H1 (cell line): ENCODE results near the gene PAIP2. TPM values are rescaled to one million over a fixed set of nuclear protein-coding genes. Genes with fewer than 3 reads are reported as not detected.
A peak's percentile ranks its signal among the peaks of the same experiment; 100 is the strongest.

ENCODE experiments used
- CTCF ChIA-PET: fragments of 300-600 bp; sonication (Branson Sonifier 250); formaldehyde crosslinking; loops from one replicate; lab custom pipeline; 2021; ENCODE audit not compliant: partially characterized antibody; lab: Charles Lee
- POLR2A ChIA-PET: fragments of 300-600 bp; sonication (Branson Sonifier 250); formaldehyde crosslinking; loops from one replicate; lab custom pipeline; 2021; ENCODE audit warnings: inconsistent platforms; ENCODE audit not compliant: partially characterized antibody; lab: Charles Lee
- DNase-seq, 2 experiments: peaks; one replicate each; pipeline versions ENCODE4 v3.0.0 to v3.0.0-alpha.2; 2010 to 2022; ENCODE audit warnings: low spot score in 2 of 2, low read depth in 1 of 2, mixed read lengths in 1 of 2
- FAIRE-seq: peaks from 2 replicates; lab custom pipeline; 2011; peaks lifted over from hg19 to GRCh38; lab: Jason Lieb, UNC
- H2AFZ ChIP-seq: 2 replicates; pipeline ENCODE4 v1.8.1; 2012; ENCODE audit warnings: low read length, inconsistent platforms
- H2AK5ac ChIP-seq: 2 replicates; pipeline ENCODE4 v1.6.1; 2013; ENCODE audit warnings: low read depth, low read length
- H2BK120ac ChIP-seq: replicated peaks from 2 replicates; pipeline ENCODE3; 2013; ENCODE audit warnings: low read depth, low read length, inconsistent platforms
- H2BK12ac ChIP-seq: 2 replicates; pipeline ENCODE4 v1.6.1; 2013; ENCODE audit warnings: low read depth, low read length
- H2BK15ac ChIP-seq: 2 replicates; pipeline ENCODE4 v1.6.1; 2013; ENCODE audit warnings: low read length
- H2BK20ac ChIP-seq: 2 replicates; pipeline ENCODE4 v1.6.1; 2013; ENCODE audit warnings: low read length
- H2BK5ac ChIP-seq: 2 replicates; pipeline ENCODE4 v1.6.1; 2013; ENCODE audit warnings: low read depth, low read length
- H3K14ac ChIP-seq: 2 replicates; pipeline ENCODE4 v1.6.1; 2013; ENCODE audit warnings: inconsistent platforms; ENCODE audit not compliant: insufficient read length
- H3K18ac ChIP-seq: 2 replicates; pipeline ENCODE4 v1.6.1; 2013; ENCODE audit warnings: low read length; ENCODE audit errors: extremely low read depth
- H3K23ac ChIP-seq: 2 replicates; pipeline ENCODE4 v1.6.1; 2013; ENCODE audit warnings: inconsistent platforms; ENCODE audit not compliant: insufficient read length
- H3K23me2 ChIP-seq: 2 replicates; pipeline ENCODE4 v1.6.1; 2013; ENCODE audit warnings: low read depth, low read length
- H3K27ac ChIP-seq: 2 replicates; pipeline ENCODE4 v1.6.1; 2011; ENCODE audit warnings: low read depth, low read length, inconsistent platforms
- H3K27me3 ChIP-seq, 4 experiments: replicated peaks in 1 of 4; 1 replicate in 1 of 4; 2 replicates in 3 of 4; pipeline versions ENCODE4 v1.6.1 to v1.8.1; 2011 to 2013; ENCODE audit warnings: low read length in 3 of 4, mild to moderate bottlenecking in 3 of 4, inconsistent platforms in 2 of 4, mixed read lengths in 2 of 4, moderate library complexity in 1 of 4; ENCODE audit not compliant: control insufficient read depth in 3 of 4, insufficient read depth in 3 of 4; ENCODE audit errors: extremely low read depth in 1 of 4
- H3K36me3 ChIP-seq, 4 experiments: 2 replicates each; pipeline versions ENCODE4 v1.6.1 to v1.8.1; 2011 to 2013; ENCODE audit warnings: mild to moderate bottlenecking in 4 of 4, low read length in 3 of 4, moderate library complexity in 2 of 4, control low read depth in 1 of 4, inconsistent platforms in 1 of 4; ENCODE audit not compliant: insufficient read depth in 4 of 4, control insufficient read depth in 2 of 4
- H3K4ac ChIP-seq: replicated peaks from 2 replicates; pipeline ENCODE3; 2013; ENCODE audit warnings: low read length, low read depth, mixed read lengths, inconsistent platforms; ENCODE audit not compliant: insufficient read length
- H3K4me1 ChIP-seq, 4 experiments: replicated peaks in 1 of 4; 1 replicate in 1 of 4; 2 replicates in 3 of 4; pipeline versions ENCODE4 v1.6.1 to v1.8.1; 2011 to 2013; ENCODE audit warnings: low read length in 3 of 4, inconsistent platforms in 2 of 4, mixed read lengths in 1 of 4; ENCODE audit not compliant: insufficient read depth in 4 of 4, control insufficient read depth in 3 of 4
- H3K4me2 ChIP-seq, 2 experiments: 2 replicates each; pipeline versions ENCODE4 v1.6.1 to v1.8.1; 2011 to 2013; ENCODE audit warnings: low read depth in 2 of 2, low read length in 2 of 2, control low read depth in 1 of 2, inconsistent platforms in 1 of 2, mild to moderate bottlenecking in 1 of 2; ENCODE audit not compliant: insufficient read depth in 1 of 2
- H3K4me3 ChIP-seq, 4 experiments: fragments of 200-600, 300-600 bp in 1 of 4; sonication (generic), shearing (Covaris generic), sonication (Bioruptor Twin) in 1 of 4; 2 replicates each; pipeline versions ENCODE4 v1.5.1 to v1.8.1; 2011 to 2016; ENCODE audit warnings: low read length in 4 of 4, low read depth in 3 of 4, control low read depth in 2 of 4, inconsistent platforms in 2 of 4, mild to moderate bottlenecking in 2 of 4, mixed read lengths in 1 of 4, moderate library complexity in 1 of 4; ENCODE audit not compliant: insufficient read depth in 2 of 4; ENCODE audit errors: extremely low read depth in 1 of 4
- H3K56ac ChIP-seq: replicated peaks from 2 replicates; pipeline ENCODE3; 2013; ENCODE audit warnings: low read depth, mild to moderate bottlenecking, mixed read lengths, low read length, inconsistent platforms; ENCODE audit not compliant: insufficient read length
- H3K79me1 ChIP-seq: 2 replicates; pipeline ENCODE4 v1.6.1; 2013; ENCODE audit warnings: low read depth, low read length, control low read depth
- H3K79me2 ChIP-seq, 2 experiments: 2 replicates each; pipeline versions ENCODE4 v1.6.1 to v1.8.1; 2012 to 2013; ENCODE audit warnings: low read length in 2 of 2, mild to moderate bottlenecking in 2 of 2, inconsistent platforms in 1 of 2; ENCODE audit not compliant: insufficient read depth in 2 of 2, control insufficient read depth in 1 of 2
- H3K9ac ChIP-seq, 4 experiments: replicated peaks in 1 of 4; 1 replicate in 1 of 4; 2 replicates in 3 of 4; pipeline versions ENCODE4 v1.6.1 to v1.8.1; 2011 to 2013; ENCODE audit warnings: low read depth in 3 of 4, low read length in 3 of 4, control low read depth in 2 of 4, mild to moderate bottlenecking in 2 of 4, moderate library complexity in 2 of 4, inconsistent platforms in 1 of 4; ENCODE audit errors: extremely low read depth in 1 of 4
- H3K9me3 ChIP-seq, 2 experiments: 2 replicates each; pipeline versions ENCODE4 v1.6.1 to v1.8.1; 2012 to 2013; ENCODE audit warnings: mild to moderate bottlenecking in 2 of 2, moderate library complexity in 2 of 2, control low read depth in 1 of 2, inconsistent platforms in 1 of 2, low read depth in 1 of 2, low read length in 1 of 2, mixed read lengths in 1 of 2; ENCODE audit not compliant: insufficient read depth in 2 of 2
- H4K20me1 ChIP-seq, 2 experiments: replicated peaks in 1 of 2; 2 replicates each; pipeline versions ENCODE3 to v1.8.1; 2011 to 2013; ENCODE audit warnings: inconsistent platforms in 2 of 2, low read length in 2 of 2, mild to moderate bottlenecking in 1 of 2; ENCODE audit not compliant: insufficient read depth in 2 of 2, control insufficient read depth in 1 of 2
- H4K5ac ChIP-seq: 2 replicates; pipeline ENCODE4 v1.6.1; 2013; ENCODE audit warnings: low read length, low read depth, mixed read lengths, inconsistent platforms; ENCODE audit not compliant: insufficient read length
- H4K8ac ChIP-seq: 2 replicates; pipeline ENCODE4 v1.8.0; 2013; ENCODE audit warnings: mild to moderate bottlenecking, moderate library complexity, low read length, inconsistent platforms; ENCODE audit not compliant: insufficient read depth; ENCODE audit errors: extremely low read depth
- H4K91ac ChIP-seq: replicated peaks from 2 replicates; pipeline ENCODE3; 2013; ENCODE audit warnings: low read length, mixed read lengths, inconsistent platforms; ENCODE audit not compliant: insufficient read length
- POLR2AphosphoS5 ChIP-seq: IDR thresholded peaks from 2 replicates; pipeline ENCODE4 v1.6.1; 2011; ENCODE audit warnings: low read depth, low read length
- TEAD4 ChIP-seq: IDR thresholded peaks from 2 replicates; pipeline ENCODE4 v1.6.1; 2012; ENCODE audit warnings: low read depth, low read length, inconsistent platforms, mixed read lengths
- WGBS, 2 experiments: shearing (Covaris generic) in 1 of 2; methylation state at CpG; one replicate each; pipeline versions ENCODE4 v1.1.6 to v1.1.7; 2013 to 2015; ENCODE audit warnings: low lambda C conversion rate in 2 of 2, mixed read lengths in 2 of 2, inconsistent platforms in 1 of 2, low coverage in 1 of 2, missing lambda C conversion rate in 1 of 2; ENCODE audit not compliant: insufficient replicate concordance in 2 of 2, insufficient coverage in 1 of 2, insufficient read length in 1 of 2; ENCODE audit errors: extremely low coverage in 1 of 2, missing lambda C conversion rate in 1 of 2; 5-methylcytosine and 5-hydroxymethylcytosine counted together
- polyA plus RNA-seq, 7 experiments: library from polyadenylated mRNA; depleted of rRNA in 3 of 7; stranded (reverse) in 5 of 7; unstranded in 2 of 7; fragments of >200 nt in 5 of 7; fragments of 200-250 nt in 2 of 7; gene quantifications; 1 replicate in 5 of 7; 2 replicates in 1 of 7; 4 replicates in 1 of 7; pipeline versions ENCODE4 v1.2.1 to v1.2.3, GENCODE V29; 2011 to 2013; ENCODE audit warnings: missing spikeins in 2 of 7, mixed read lengths in 2 of 7
- total RNA-seq: library from RNA; stranded (reverse); fragmentation: NEBNext Ultra II Directional; extraction: Animal tissue kit (Norgen Biotek cat#: 25700); gene quantifications from 2 replicates; pipeline ENCODE4 v1.2.1, GENCODE V29; 2021
- TF ChIP-seq, protein P1 (sequence below), 3 experiments: IDR thresholded peaks; 1 replicate in 2 of 3; 2 replicates in 1 of 3; pipeline versions ENCODE4 v1.5.1 to v1.6.1; 2011; ENCODE audit warnings: low read length in 3 of 3, mild to moderate bottlenecking in 3 of 3, inconsistent platforms in 2 of 3, low read depth in 1 of 3, moderate library complexity in 1 of 3; ENCODE audit not compliant: insufficient read depth in 1 of 3; ENCODE audit errors: control extremely low read depth in 1 of 3
- TF ChIP-seq, protein P2 (sequence below): IDR thresholded peaks from 2 replicates; pipeline ENCODE4 v1.6.1; 2012; ENCODE audit warnings: low read length, inconsistent platforms

Gene PAIP2
- total and polyA plus RNA-seq, 2 of the 8 experiments (the other 6 are each of a cell fraction or from before 2014, with no cell fraction given) = 87.6 to 162 TPM

DNA sequence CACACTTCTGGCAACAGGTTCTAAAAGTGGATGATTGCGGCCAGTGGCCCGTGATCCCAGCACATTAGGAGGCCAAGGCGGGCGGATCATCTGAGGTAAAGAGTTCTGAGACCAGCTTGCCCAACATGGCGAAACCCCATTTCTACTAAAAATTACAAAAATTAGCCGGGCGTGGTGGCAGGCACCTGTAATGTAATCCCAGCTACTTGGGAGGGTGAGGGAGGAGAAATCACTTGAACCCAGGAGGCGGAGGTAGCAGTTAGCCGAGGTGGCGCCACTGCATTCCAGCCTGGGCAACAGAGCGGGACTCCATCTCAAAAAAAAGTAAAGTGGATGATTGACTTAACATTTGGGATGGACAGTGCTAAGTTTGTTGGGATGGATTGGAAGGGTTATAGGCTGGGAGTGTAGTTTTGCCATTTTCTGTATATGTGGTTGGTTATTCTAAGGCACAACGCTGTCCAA lies 44.8 kb upstream of the PAIP2 start:
- peaks cover 2% of the 10 kb centered on the region; the same call in 1 of the 2 replicates for H3K23me2 ChIP-seq
- H3K23ac ChIP-seq = no peak overlapping the region
- peaks cover 0 to 8% (median 0%) of the 10 kb centered on the region in 4 experiments; a peak in 2 of 8 replicates for H3K36me3 ChIP-seq
- TF ChIP-seq TEAD4 (peak; percentile 59; the same call in 1 of the 2 replicates), POLR2AphosphoS5 (peak; percentile 60; the same call in 1 of the 2 replicates)
- TF ChIP-seq, protein P1, sequence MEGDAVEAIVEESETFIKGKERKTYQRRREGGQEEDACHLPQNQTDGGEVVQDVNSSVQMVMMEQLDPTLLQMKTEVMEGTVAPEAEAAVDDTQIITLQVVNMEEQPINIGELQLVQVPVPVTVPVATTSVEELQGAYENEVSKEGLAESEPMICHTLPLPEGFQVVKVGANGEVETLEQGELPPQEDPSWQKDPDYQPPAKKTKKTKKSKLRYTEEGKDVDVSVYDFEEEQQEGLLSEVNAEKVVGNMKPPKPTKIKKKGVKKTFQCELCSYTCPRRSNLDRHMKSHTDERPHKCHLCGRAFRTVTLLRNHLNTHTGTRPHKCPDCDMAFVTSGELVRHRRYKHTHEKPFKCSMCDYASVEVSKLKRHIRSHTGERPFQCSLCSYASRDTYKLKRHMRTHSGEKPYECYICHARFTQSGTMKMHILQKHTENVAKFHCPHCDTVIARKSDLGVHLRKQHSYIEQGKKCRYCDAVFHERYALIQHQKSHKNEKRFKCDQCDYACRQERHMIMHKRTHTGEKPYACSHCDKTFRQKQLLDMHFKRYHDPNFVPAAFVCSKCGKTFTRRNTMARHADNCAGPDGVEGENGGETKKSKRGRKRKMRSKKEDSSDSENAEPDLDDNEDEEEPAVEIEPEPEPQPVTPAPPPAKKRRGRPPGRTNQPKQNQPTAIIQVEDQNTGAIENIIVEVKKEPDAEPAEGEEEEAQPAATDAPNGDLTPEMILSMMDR (IDR thresholded peaks at IDR 0.05; ENCODE audit: control extremely low read depth in 1 of 3, insufficient read depth in 1 of 3, low read depth in 1 of 3, low read length in 3 of 3) = peak in 1 of 3 experiments; percentile 4; a peak in 1 of 4 replicates
- TF ChIP-seq, protein P2, sequence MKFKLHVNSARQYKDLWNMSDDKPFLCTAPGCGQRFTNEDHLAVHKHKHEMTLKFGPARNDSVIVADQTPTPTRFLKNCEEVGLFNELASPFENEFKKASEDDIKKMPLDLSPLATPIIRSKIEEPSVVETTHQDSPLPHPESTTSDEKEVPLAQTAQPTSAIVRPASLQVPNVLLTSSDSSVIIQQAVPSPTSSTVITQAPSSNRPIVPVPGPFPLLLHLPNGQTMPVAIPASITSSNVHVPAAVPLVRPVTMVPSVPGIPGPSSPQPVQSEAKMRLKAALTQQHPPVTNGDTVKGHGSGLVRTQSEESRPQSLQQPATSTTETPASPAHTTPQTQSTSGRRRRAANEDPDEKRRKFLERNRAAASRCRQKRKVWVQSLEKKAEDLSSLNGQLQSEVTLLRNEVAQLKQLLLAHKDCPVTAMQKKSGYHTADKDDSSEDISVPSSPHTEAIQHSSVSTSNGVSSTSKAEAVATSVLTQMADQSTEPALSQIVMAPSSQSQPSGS = no peak
- H3K79me2 ChIP-seq = peaks cover 78 to 83% of the 10 kb centered on the region in 2 experiments
- H3K9ac ChIP-seq = peak overlapping the region in 1 of 4 experiments; percentile 14; a peak in 2 of 7 replicates
- peak overlapping the region in 3 of 4 experiments; percentile 9 to 99 (median 12); a peak in 5 of 8 replicates for H3K4me3 ChIP-seq
- CTCF ChIA-PET = interaction anchor here (0.6 to 1.6 kb wide), 2 partner anchors 9 to 45 kb away, joined by 3 to 4 read pairs; partner anchors contain the start of gene PAIP2
- H2BK15ac ChIP-seq = no peak overlapping the region
- no peak overlapping the region for H3K18ac ChIP-seq
- no peak overlapping the region for H4K8ac ChIP-seq
- no peak overlapping the region for H2BK12ac ChIP-seq
- no peak overlapping the region for H4K5ac ChIP-seq
- H2BK20ac ChIP-seq = no peak overlapping the region
- peaks cover 0 to 35% (median 11%) of the 10 kb centered on the region in 4 experiments; a peak in 5 of 7 replicates for H3K4me1 ChIP-seq
- no peak overlapping the region for H3K14ac ChIP-seq
- H4K20me1 ChIP-seq = peaks cover 26 to 50% of the 10 kb centered on the region in 2 experiments
- WGBS, 2 experiments = 59% methylated on average over 12 of the region's 12 CpGs; no CpG with 5 or more reads in 1 of the 2 experiments
- no peak overlapping the region for H2BK120ac ChIP-seq
- no peak overlapping the region for H3K27ac ChIP-seq
- H2AFZ ChIP-seq = no peak overlapping the region
- no peaks in the 10 kb centered on the region for H3K79me1 ChIP-seq
- H3K4ac ChIP-seq = no peak overlapping the region
- no peaks in the 10 kb centered on the region for H3K27me3 ChIP-seq
- no peaks in the 10 kb centered on the region for H3K9me3 ChIP-seq
- FAIRE-seq = no peak
- DNase-seq = peak in 1 of 2 experiments; percentile 45
- no peak overlapping the region for H2BK5ac ChIP-seq
- H2AK5ac ChIP-seq = no peak overlapping the region
- POLR2A ChIA-PET = interaction anchor here (0.6 to 51.1 kb wide), 13 partner anchors 7 to 501 kb away, joined by 3 to 1766 read pairs (median 4); partner anchors contain the start of genes MATR3 and PAIP2
- no peak overlapping the region for H4K91ac ChIP-seq
- H3K56ac ChIP-seq = no peak overlapping the region
- H3K4me2 ChIP-seq = peak overlapping the region; percentile 49 to 61
